GM21526 (cell line): ENCODE results near the gene ANXA3.

ENCODE experiments used
- ATAC-seq: cut with Tn5 transposase; IDR thresholded peaks from one replicate; pipeline ENCODE4 v1.9.1; 2021; ENCODE audit warnings: moderate library complexity; ENCODE audit not compliant: unreplicated experiment, low FRiP score

Gene ANXA3

DNA sequence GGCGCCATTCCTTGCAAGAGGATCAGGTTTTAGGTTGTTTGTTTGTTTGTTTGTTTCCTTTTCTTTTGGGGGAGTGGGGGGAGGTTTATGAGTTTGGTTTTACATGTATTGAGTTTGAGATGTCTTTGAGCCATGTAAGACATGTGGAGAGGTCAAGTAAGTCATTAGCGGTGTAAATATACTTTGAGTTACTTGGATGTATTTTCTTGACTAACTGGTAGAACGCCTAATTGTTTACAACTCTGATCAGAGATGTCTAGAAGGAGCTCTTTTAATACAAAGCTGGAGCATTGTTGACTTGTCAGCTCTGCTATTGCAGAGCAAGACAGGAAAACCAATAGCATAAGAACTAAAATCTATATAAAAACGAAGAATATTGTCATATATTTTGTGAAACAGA, 57.1 kb downstream of the ANXA3 start:
- ATAC-seq = no peak

DNA sequence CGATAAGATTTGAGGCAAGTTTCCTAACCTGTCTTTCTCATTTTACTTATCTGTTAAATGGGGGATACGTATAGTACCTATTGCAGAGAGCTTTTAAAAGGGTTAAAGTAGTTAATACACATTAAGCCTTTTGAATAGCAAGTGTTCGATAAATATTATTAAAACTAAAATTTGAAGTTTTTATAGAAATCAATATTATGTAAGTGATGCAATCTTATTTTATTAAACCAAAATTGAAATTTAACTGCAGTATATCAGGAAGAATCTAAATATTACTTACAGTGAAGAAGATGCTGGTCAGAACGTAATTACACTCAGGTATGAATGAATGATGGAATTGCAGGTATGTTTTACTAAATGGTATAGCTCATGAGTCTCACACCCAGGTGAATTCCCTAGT, 58.0 kb downstream of the ANXA3 start:
- ATAC-seq = no peak

DNA sequence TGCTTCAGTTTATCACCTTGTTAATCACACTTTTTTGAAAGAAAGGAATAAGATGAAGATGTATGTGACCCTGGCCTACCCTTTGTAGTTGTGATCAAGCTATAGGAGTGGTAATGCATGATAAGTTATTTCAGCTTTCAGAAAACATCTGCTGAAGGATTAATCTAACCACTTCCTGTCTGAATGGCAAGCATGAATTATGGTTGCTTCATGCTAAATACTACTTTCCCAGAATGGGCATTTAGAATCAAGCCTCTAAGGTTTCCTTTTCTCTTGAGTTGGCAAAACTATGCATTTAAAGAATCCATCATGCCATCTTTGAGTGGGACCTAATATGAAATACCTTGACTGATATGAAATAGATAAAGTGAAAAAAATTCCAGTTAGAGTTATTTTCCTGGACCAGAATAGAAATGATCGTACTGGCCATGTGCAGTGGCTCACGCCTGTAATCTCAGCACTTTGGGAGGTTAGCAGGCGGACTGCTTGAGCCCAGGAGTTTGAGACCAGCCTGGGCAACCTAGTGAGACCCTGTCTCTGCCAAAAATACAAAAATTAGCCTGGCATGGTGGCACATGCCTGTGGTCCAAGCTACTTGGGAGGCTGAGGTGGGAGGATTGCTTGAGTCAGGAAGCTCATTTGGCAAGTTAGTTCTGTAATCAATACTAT, 59.1 kb downstream of the ANXA3 start:
- ATAC-seq = no peak

DNA sequence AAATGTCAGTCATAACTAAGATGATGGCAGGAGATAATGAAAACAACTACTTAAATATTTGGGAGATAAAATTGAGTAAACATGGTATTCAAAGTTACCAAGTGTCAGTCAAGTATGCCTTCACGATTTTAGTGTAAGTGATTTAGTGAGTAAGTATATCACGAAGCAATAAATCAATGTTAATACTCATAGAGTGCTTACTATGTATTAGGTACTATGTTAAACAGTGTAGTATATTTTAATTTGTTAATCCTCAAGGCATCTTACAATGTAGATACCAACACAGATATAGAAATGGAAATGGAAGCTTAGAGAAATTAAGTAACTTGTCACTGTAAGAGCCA, 59.6 kb downstream of the ANXA3 start:
- no peak for ATAC-seq

DNA sequence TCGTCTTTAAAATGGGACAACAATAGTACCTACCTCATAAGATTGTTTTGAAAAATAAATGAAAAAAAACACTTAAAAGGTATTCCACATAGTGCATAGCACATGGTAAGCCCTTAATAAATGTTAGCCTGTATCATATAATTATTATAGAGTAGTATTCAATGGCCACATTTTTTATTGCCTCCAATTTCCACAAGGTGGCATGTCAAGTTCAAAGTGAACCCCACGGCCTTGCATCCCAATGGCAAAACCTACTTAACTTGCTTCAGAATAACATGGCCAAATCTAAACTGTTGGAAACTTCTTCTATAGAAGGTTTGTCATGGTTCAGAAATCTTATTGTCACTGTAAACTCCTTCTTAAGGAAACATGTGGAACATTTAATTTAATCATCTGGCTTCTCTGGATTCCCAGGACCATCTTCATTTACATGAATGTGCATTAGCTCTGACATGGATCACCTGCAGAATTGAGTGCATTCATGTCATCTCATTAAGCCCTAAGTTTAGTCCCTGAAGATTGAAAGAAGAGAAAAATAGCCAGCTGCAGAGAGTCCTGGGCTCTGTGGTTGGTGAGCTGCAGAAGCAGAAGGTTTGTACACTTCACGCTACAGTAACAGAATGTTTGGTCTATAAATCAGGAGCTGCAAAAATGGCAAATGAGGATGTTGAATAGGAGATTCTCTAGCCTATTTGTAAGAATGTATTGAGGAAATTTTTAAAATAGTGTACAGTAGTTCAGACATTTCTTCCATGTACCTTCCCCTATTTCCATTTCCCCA, 61.0 kb downstream of the ANXA3 start:
- ATAC-seq = peak; percentile 42

DNA sequence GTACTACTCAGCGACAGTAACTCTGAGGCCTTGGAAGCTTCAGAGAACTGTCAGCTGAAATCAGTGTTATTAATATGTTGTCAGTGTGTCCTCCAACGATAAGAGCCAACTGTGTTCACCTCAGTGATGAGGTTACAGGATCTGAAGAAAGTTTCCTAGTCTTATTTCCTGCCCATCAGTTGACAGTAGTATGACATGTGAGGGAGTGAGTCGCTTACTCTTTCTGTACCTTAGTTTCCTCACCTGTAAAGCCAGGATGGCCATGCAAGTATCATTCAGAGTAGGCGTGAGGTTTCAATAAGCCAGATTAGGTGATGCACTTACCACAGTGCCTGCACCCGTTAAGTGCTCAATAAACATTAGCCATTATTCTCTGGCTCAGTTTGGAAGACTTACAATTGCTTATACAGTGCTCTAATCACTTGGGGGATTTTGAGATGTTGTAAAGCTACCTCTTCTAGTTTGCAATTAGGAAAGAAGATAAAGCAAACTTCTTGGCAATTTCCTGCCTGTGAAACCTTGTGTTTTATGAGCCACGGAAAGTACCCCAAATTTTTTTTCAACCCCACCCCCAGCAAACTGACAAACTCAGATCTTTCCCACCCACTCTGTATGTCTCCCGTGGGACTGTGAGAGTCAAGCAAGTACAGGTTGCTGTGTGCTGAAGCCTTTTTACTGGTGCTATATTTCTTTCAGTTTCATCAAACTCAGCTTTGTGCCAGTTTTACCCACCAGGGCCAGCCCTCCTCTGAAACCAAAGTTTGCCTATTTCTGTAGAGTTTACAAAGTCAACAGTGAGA, 62.2 kb downstream of the ANXA3 start:
- ATAC-seq = peak; percentile 67

DNA sequence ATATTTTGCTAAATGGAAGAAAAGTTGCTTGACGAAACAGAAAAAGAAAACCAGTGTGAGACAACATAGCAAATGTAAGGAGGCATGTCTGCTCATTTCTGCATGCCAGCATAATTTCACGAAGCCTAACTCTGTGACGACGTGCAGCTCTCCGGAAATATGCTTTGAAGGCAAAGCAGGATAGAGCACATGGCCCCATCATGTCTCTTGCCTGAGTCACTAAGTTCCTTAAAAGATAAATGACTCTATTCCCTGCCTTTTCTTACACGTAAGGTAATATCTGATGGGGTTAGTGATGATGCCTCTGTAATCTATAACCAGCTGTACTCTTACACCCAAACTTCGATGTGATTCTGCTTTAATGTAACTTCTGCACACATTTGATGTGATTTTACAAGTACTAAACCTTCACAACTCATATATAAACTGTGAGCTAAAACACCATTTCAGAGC, 64.5 kb downstream of the ANXA3 start:
- no peak for ATAC-seq

DNA sequence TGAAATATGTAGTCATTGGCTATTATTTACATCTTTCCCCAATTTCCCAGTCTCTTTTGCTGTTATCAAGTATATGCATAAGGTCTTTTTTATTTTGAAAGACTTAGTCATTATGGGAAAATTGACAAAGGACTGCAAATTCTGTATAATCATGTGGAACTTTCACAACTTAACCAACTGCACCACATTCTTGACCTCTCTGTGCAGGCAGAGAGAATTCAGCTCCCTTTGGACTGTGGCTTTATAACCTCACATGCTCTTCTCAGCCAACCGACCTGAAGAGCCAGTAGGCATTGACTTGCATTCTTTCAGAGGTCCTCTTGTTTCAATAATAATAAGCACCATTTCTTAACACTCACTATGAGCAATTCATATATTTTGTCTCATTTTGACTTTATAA, 66.9 kb downstream of the ANXA3 start:
- ATAC-seq = no peak

DNA sequence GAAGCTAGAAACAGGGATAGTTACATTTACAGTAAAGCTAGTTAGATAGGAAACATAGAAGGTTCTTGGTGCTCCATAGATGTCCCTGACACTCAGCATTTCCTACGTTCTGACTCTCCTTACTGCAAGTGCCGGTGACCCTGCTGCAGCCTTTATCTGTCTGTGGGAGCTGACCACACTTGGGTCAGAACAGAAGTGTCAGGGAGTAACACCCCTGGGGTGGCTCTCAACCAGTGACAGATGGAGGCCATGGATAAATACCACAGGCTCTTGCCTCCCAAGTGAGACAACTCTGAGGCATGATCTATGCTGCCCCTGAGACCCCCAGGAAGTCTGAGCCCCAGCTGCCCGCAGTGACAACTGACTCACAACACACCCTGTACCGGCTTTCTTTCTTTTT, 69.8 kb downstream of the ANXA3 start:
- no peak for ATAC-seq

DNA sequence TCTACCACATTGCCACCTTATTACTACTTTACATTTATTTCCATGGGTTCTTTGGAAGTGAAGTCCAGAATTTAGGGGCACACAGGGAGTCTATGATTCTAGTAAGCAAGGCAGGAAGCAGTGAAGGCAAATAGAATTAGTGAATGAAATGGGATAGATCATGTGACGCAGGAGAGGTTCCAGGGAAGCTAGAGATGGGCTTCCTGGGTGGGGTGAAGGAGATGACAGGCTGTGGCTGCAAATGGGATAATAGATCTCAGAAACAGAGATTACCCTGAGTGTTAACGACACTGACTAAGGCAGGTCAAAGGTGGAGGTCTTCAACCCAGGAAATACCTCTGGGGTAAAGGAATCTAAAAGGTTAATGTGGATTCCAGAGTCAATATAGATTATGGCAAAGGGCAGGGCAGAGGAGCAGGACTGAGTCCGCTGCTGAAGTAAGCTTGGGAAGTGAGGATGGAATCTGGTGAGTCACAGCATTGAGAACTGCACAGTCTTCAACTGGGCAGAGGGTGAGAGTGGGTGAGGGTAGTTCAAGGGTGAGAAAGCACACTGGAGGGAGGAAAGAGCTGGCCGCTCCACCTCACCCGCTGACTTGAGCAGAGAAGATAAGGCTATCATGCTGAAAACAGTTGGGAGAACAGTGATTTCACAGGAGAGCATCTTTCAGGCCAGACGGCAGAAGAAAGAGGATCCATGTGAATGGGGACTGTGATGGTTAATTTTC, 70.8 kb downstream of the ANXA3 start:
- ATAC-seq = no peak

DNA sequence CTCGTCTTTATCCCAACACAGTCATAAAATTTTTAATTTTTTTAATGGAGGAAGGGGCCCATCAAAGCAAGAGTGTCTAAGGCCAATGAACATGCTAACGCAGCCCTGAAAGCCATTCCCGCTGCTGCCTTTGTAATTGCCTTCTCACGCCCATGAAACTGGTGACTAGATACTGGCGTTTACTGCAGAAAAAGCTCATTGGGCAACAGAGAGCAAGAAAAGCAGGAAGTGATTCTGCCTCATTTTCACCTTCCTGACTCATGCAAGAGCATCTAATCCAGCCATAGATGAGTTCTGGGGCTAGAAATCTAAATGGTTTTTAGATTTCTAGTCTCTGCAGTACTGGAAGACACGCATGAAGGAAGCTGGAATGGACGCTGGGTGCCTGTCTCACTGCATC, 72.5 kb downstream of the ANXA3 start:
- ATAC-seq = no peak

DNA sequence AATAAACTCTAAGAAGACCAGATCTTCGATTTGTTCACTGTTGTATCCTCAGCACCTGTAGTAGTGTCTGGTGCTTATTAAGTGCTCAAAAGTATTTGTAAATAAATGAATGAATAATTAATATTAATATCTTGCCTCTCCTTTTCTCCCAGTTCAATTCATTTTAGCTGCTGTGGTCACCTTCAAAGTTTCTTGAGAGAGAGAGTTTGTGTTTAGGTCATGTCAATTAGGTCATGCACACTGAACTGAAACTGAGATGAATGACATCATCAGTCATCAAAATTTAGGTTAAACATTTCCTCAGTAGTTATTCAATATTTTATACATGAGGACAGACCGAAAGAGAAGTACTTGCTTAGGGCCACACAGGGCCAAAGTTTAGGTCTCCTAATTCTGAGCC, 73.5 kb downstream of the ANXA3 start:
- no peak for ATAC-seq

DNA sequence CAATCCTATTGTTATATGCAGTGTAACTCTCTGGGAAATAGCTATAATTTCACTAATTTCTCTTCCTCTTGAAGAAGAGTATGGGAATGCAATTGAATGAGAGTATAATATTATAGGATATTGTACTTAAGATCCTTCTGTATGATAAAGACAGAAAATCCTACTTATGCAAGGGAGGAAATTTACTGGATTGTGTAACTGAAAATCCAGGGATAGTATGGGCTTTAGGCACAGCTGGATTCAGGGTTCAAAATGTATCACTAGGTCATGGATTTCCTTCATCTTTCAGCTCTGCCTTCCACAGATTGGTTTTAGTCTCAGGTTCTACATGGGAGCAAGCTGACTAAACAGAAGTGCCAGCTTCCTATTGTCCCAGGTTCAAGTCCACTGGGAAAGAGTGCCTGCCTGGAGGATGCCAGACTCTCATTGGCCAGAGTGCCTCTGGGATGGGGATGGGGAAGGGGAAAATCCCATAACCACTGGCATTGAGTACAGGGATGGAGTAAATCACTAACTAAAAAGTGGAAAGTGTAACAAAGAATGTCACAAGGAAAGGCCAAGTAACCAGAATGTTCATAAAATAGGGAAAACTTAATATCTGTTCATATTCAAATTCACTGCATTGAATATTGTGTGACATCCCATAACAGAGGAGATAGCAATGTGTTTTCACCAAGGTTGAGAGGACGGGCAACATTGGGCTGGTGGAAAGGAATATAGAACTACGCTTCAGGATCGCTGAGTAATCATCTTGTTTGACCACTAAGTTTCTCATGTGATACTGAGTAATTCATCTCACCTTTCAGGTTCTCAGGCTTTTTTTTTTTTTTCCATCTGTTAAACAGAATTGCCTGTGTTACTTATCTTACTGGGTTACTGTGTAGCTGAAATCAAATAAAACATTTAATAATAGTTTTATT, 75.7 kb downstream of the ANXA3 start:
- no peak for ATAC-seq

DNA sequence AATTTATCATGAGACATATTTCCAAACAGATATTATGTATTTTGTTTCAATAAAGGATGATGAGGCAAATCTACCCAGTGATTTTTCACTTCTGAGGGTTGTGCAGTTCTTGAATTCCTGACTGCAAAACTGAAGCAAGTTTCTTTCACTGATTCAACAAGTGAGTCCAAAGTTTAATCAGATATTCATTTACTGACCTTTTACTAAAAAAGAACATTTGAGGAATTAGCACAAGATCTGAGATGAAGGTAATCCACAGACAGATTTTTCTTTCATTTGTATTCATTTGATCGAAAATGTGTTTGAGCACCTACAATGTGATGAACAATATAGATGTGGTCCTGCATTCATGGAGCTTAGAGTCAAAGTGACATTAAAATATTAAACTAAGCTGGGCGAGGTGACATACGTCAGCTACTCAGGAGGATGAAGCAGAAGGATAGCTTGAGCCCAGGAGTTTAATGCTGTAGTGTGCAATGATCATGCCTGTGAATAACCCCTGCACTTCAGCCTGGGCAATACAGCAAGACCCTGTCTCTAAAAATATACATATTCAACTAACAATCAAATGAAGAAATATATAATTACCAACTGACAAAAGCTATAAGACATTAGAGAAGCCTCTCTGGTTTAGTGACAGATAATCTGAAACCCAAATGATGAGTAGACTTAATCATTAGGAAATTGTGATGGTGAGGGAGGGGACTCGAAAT, 76.6 kb downstream of the ANXA3 start:
- ATAC-seq = no peak

DNA sequence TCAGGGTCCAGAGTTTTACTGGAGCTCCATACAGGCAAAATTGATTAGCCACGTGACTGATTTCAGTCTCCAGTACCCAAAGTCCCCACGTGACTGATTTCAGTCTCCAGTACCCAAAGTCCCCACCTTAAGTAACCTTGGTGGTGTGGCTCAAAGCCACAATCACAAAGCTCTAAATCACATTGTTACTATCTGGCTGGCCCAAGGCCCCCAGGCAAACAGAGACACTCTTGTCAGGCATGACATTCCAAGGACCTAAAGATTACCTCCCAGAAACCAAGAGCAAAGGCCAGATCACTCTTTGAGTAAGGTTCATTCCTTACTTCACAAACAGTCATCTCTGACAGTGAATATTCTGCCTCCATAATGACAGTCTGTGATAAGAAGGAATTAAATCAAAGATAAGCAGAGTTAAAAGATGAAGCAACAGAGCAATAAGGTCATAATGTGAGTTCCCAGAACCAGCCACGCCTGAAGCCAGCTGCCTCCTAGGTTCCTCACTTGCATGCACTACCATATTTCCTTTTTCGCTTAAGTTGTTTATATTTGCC, 78.5 kb downstream of the ANXA3 start:
- ATAC-seq = no peak

DNA sequence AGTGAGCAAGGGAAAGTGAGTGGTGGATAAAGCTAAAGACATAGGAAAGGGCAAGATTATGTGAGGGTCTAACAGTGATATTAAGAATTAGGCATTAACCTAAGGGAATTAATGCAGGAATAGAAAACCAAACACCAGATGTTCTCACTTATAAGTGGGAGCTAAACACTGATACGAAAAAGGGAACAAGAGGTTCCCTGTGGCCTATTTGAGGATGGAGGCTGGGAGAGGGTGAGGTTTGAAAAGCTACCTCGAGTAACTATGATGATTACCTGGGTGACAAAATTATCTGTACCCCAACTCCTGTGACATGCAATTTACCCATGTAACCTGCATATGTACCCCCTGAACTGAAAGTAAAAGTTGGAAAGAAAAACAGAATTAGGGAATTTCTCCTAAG, 79.0 kb downstream of the ANXA3 start:
- ATAC-seq = no peak

DNA sequence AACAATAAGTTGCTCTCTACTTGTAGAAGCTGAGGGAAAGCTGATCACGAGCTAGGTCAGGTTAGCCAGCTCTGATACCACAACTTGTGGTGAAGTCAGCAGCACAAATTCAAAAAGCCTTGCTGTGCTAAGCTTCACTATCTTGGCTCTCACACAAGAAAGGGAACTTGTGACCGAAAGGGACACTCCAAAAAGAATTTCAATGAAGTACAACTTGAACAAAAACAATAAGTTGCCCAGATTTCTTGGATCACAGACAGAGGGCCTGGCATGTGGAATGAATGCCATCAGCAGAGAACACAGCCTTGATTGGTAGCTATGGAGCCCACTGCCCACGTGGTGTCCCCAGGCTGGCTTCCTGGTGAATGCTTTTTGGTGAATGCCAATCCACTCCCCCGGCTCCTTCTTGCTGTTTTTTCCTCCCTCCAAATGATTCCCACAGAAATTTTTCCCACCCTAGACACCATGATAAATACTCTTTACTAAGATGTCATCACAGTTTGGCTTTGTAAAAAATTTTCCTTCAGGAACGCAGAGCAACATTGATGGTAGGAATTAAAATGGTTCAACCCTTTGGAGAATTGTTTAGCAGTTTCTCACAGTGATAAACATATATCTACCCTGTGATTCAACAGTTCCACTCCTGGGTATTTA, 82.6 kb downstream of the ANXA3 start:
- ATAC-seq = no peak
